ENCODE data around the gene UMAD1. TPM values are rescaled to one million over a fixed set of nuclear protein-coding genes. Genes with fewer than 3 reads are reported as not detected.

The UMAD1 gene
- total and polyA plus RNA-seq, 3 donors from 2014 or later: 11.1 to 17.3 (median 12.6) TPM

- no peaks in the 10 kb centered on the region for H3K4me1 ChIP-seq
- H3K27me3 ChIP-seq: no peaks in the 10 kb centered on the region
- no peak overlapping the region for H3K27ac ChIP-seq
- H3K4me3 ChIP-seq: no peak overlapping the region
- WGBS, 2 donors: 93 to 97% methylated on average over 2 of the region's 2 CpGs
- no peak for DNase-seq
- no peaks in the 10 kb centered on the region for H3K9me3 ChIP-seq
- no peaks in the 10 kb centered on the region for H3K36me3 ChIP-seq (ENCODE audit: low read depth, missing control alignments)
- TF ChIP-seq POLR2A (IDR thresholded peaks at IDR 0.05): no peak
- TF ChIP-seq, protein P1, sequence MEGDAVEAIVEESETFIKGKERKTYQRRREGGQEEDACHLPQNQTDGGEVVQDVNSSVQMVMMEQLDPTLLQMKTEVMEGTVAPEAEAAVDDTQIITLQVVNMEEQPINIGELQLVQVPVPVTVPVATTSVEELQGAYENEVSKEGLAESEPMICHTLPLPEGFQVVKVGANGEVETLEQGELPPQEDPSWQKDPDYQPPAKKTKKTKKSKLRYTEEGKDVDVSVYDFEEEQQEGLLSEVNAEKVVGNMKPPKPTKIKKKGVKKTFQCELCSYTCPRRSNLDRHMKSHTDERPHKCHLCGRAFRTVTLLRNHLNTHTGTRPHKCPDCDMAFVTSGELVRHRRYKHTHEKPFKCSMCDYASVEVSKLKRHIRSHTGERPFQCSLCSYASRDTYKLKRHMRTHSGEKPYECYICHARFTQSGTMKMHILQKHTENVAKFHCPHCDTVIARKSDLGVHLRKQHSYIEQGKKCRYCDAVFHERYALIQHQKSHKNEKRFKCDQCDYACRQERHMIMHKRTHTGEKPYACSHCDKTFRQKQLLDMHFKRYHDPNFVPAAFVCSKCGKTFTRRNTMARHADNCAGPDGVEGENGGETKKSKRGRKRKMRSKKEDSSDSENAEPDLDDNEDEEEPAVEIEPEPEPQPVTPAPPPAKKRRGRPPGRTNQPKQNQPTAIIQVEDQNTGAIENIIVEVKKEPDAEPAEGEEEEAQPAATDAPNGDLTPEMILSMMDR (IDR thresholded peaks at IDR 0.05): no peak
- intact Hi-C loops (cut with DNase I; ENCODE audit: low total_unique reads): no loop called here
These were observed 189.1 kb downstream of the UMAD1 start for GRCh38 chr7:7829667-7830066.

- Histone ChIP-seq H3K9me3 (no peaks in the 10 kb centered on the region), H3K27ac (no peak overlapping the region)
- 72 to 73% methylated on average over 7 of the region's 7 CpGs for WGBS, 2 donors
These were observed 189.7 kb downstream of the UMAD1 start for GRCh38 chr7:7830122-7830878.

GRCh38 chr7:7832518-7832917 lies 192.0 kb downstream of the UMAD1 start:
- Histone ChIP-seq H3K4me3 (no peak overlapping the region), H3K27ac (no peak overlapping the region), H3K27me3 (no peaks in the 10 kb centered on the region), H3K9me3 (no peaks in the 10 kb centered on the region), H3K36me3 (ENCODE audit: low read depth, missing control alignments) (no peaks in the 10 kb centered on the region), H3K4me1 (no peaks in the 10 kb centered on the region)
- TF ChIP-seq POLR2A (IDR thresholded peaks at IDR 0.05): no peak
- TF ChIP-seq, protein P1 (IDR thresholded peaks at IDR 0.05): no peak
- intact Hi-C loops (cut with DNase I; ENCODE audit: low total_unique reads): no loop called here
- 90 to 91% methylated on average over 5 of the region's 5 CpGs for WGBS, 2 donors
- DNase-seq: no peak

More at GRCh38 chr7:7830122-7830878, 189.7 kb downstream of the UMAD1 start:
- intact Hi-C loops (cut with DNase I; ENCODE audit: low total_unique reads): no loop called here
- Histone ChIP-seq H3K4me1 (no peaks in the 10 kb centered on the region), H3K36me3 (ENCODE audit: low read depth, missing control alignments) (no peaks in the 10 kb centered on the region), H3K27me3 (no peaks in the 10 kb centered on the region), H3K4me3 (no peak overlapping the region)
- DNase-seq: no peak
- TF ChIP-seq, protein P1 (IDR thresholded peaks at IDR 0.05): no peak
- no peak for TF ChIP-seq POLR2A (IDR thresholded peaks at IDR 0.05)

GRCh38 chr7:7834761-7835160 lies 194.2 kb downstream of the UMAD1 start:
- Histone ChIP-seq H3K9me3 (no peaks in the 10 kb centered on the region), H3K4me3 (no peak overlapping the region), H3K4me1 (no peaks in the 10 kb centered on the region), H3K27me3 (no peaks in the 10 kb centered on the region), H3K36me3 (ENCODE audit: low read depth, missing control alignments) (no peaks in the 10 kb centered on the region), H3K27ac (no peak overlapping the region)
- 79 to 84% methylated on average over 4 of the region's 4 CpGs for WGBS, 2 donors
- intact Hi-C loops (cut with DNase I; ENCODE audit: low total_unique reads): no loop called here
- no peak for DNase-seq
- TF ChIP-seq, protein P1 (IDR thresholded peaks at IDR 0.05): no peak
- no peak for TF ChIP-seq POLR2A (IDR thresholded peaks at IDR 0.05)

GRCh38 chr7:7841027-7841426 lies 200.5 kb downstream of the UMAD1 start:
- Histone ChIP-seq H3K27me3 (no peaks in the 10 kb centered on the region), H3K9me3 (no peaks in the 10 kb centered on the region), H3K36me3 (ENCODE audit: low read depth, missing control alignments) (no peaks in the 10 kb centered on the region), H3K4me3 (no peak overlapping the region), H3K27ac (no peak overlapping the region), H3K4me1 (no peaks in the 10 kb centered on the region)
- TF ChIP-seq, protein P1 (IDR thresholded peaks at IDR 0.05): no peak
- TF ChIP-seq POLR2A (IDR thresholded peaks at IDR 0.05): no peak
- no peak for DNase-seq
- WGBS, 2 donors: 93 to 96% methylated on average over 7 of the region's 7 CpGs
- intact Hi-C loops (cut with DNase I; ENCODE audit: low total_unique reads): no loop called here

Data from testis (tissue), 3 donors.